ENCODE measurements around the gene PCTP.

The PCTP gene

DNA sequence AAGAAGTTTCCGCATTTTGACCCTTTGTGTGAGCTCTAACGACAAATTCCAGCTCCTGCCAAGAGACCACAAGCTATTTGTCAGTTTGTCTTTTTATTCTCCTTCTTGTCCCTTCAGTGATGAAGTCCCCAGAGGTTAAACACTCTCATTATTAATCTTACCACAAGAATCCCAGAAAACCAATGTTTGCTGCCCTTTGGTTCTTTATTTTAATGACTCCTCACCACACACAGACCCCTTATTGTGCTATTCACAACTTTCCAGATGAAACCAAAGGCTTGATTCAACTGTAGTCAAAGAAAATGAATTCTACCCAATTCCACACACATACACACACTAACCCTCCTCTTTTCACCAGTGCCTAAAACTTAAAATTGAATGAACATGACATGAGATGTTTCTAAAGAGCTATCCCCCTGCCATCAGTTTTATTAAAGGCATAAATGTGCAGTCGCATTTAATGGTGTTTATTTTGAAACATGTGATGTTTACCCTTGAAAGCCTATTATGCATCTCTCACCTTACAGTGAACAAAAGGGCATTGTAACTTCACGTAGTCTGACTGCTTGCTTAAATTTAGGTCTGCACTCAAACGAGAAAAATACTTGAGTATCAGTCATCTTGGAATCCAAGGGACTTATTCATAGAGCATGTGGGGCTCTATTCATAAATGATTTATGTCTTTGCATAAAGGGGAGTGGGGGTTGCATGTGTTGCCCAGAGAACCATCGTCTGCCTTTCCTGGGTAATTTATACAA is 44.1 kb downstream of the PCTP start:
- Histone ChIP-seq H3K36me3 (ENCODE audit: low read depth) (no peaks in the 10 kb centered on the region), H3K4me1 (ENCODE audit: insufficient read depth, poor library complexity, severe bottlenecking) (no peaks in the 10 kb centered on the region), H3K27me3 (ENCODE audit: insufficient read depth, poor library complexity, severe bottlenecking) (peaks cover 31% of the 10 kb centered on the region), H3K27ac (ENCODE audit: poor library complexity, severe bottlenecking) (no peak overlapping the region), H3K9me3 (ENCODE audit: severe bottlenecking) (no peaks in the 10 kb centered on the region), H3K4me3 (ENCODE audit: severe bottlenecking) (no peak overlapping the region)
- DNase-seq (ENCODE audit: low spot score): no peak
- TF ChIP-seq, protein P1, sequence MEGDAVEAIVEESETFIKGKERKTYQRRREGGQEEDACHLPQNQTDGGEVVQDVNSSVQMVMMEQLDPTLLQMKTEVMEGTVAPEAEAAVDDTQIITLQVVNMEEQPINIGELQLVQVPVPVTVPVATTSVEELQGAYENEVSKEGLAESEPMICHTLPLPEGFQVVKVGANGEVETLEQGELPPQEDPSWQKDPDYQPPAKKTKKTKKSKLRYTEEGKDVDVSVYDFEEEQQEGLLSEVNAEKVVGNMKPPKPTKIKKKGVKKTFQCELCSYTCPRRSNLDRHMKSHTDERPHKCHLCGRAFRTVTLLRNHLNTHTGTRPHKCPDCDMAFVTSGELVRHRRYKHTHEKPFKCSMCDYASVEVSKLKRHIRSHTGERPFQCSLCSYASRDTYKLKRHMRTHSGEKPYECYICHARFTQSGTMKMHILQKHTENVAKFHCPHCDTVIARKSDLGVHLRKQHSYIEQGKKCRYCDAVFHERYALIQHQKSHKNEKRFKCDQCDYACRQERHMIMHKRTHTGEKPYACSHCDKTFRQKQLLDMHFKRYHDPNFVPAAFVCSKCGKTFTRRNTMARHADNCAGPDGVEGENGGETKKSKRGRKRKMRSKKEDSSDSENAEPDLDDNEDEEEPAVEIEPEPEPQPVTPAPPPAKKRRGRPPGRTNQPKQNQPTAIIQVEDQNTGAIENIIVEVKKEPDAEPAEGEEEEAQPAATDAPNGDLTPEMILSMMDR (IDR thresholded peaks at IDR 0.05; ENCODE audit: poor library complexity, severe bottlenecking): no peak
- no peak for ATAC-seq (ENCODE audit: low read depth)

GRCh38 chr17:55806745-55807495 is 56.1 kb downstream of the PCTP start:
- H3K9me3 ChIP-seq (ENCODE audit: severe bottlenecking): no peaks in the 10 kb centered on the region
- TF ChIP-seq, protein P1 (IDR thresholded peaks at IDR 0.05; ENCODE audit: poor library complexity, severe bottlenecking): no peak
- ATAC-seq (ENCODE audit: low read depth) (no peak), DNase-seq (ENCODE audit: low spot score) (no peak)
- H3K4me1 ChIP-seq (ENCODE audit: insufficient read depth, poor library complexity, severe bottlenecking): no peaks in the 10 kb centered on the region
- no peak overlapping the region for H3K4me3 ChIP-seq (ENCODE audit: severe bottlenecking)
- H3K27me3 ChIP-seq (ENCODE audit: insufficient read depth, poor library complexity, severe bottlenecking): no peaks in the 10 kb centered on the region
- H3K27ac ChIP-seq (ENCODE audit: poor library complexity, severe bottlenecking): no peak overlapping the region
- H3K36me3 ChIP-seq (ENCODE audit: low read depth): no peaks in the 10 kb centered on the region

- no peak for DNase-seq (ENCODE audit: low spot score)
- TF ChIP-seq, protein P1 (IDR thresholded peaks at IDR 0.05; ENCODE audit: poor library complexity, severe bottlenecking): no peak
- Histone ChIP-seq H3K27ac (ENCODE audit: poor library complexity, severe bottlenecking) (no peak overlapping the region), H3K4me1 (ENCODE audit: insufficient read depth, poor library complexity, severe bottlenecking) (no peaks in the 10 kb centered on the region), H3K36me3 (ENCODE audit: low read depth) (no peaks in the 10 kb centered on the region), H3K9me3 (ENCODE audit: severe bottlenecking) (no peaks in the 10 kb centered on the region), H3K4me3 (ENCODE audit: severe bottlenecking) (no peak overlapping the region), H3K27me3 (ENCODE audit: insufficient read depth, poor library complexity, severe bottlenecking) (no peaks in the 10 kb centered on the region)
- no peak for ATAC-seq (ENCODE audit: low read depth)
These were observed 60.7 kb downstream of the PCTP start for GRCh38 chr17:55811536-55811935.

- Histone ChIP-seq H3K4me3 (ENCODE audit: severe bottlenecking) (no peak overlapping the region), H3K27ac (ENCODE audit: poor library complexity, severe bottlenecking) (no peak overlapping the region), H3K4me1 (ENCODE audit: insufficient read depth, poor library complexity, severe bottlenecking) (no peaks in the 10 kb centered on the region), H3K27me3 (ENCODE audit: insufficient read depth, poor library complexity, severe bottlenecking) (no peaks in the 10 kb centered on the region), H3K36me3 (ENCODE audit: low read depth) (no peaks in the 10 kb centered on the region), H3K9me3 (ENCODE audit: severe bottlenecking) (no peaks in the 10 kb centered on the region)
- ATAC-seq (ENCODE audit: low read depth): no peak
- no peak for DNase-seq (ENCODE audit: low spot score)
- TF ChIP-seq, protein P1 (IDR thresholded peaks at IDR 0.05; ENCODE audit: poor library complexity, severe bottlenecking): no peak
These were observed 61.5 kb downstream of the PCTP start for GRCh38 chr17:55812323-55812722.

GRCh38 chr17:55813944-55814343 is 63.1 kb downstream of the PCTP start:
- no peak overlapping the region for H3K27ac ChIP-seq (ENCODE audit: poor library complexity, severe bottlenecking)

More at GRCh38 chr17:55813944-55814343, 63.1 kb downstream of the PCTP start:
- H3K4me1 ChIP-seq (ENCODE audit: insufficient read depth, poor library complexity, severe bottlenecking): no peaks in the 10 kb centered on the region
- ATAC-seq (ENCODE audit: low read depth): no peak
- no peak overlapping the region for H3K4me3 ChIP-seq (ENCODE audit: severe bottlenecking)
- H3K9me3 ChIP-seq (ENCODE audit: severe bottlenecking): no peaks in the 10 kb centered on the region
- DNase-seq (ENCODE audit: low spot score): no peak
- TF ChIP-seq, protein P1 (IDR thresholded peaks at IDR 0.05; ENCODE audit: poor library complexity, severe bottlenecking): no peak
- H3K27me3 ChIP-seq (ENCODE audit: insufficient read depth, poor library complexity, severe bottlenecking): no peaks in the 10 kb centered on the region
- no peaks in the 10 kb centered on the region for H3K36me3 ChIP-seq (ENCODE audit: low read depth)

All from RWPE2 (cell line).